Rectal smooth muscle tissue (tissue), 1 donor: Measurements from ENCODE around the gene BTBD19.
"Not testable (repeated sequence)": the region's sequence is repeated elsewhere in the genome, so short reads cannot be mapped to it uniquely, and the experiment has no call there.

Experiments
- H3K27ac ChIP-seq: one replicate; pipeline ENCODE4 v1.7.0; 2013; ENCODE audit warnings: low read depth, low read length, inconsistent platforms
- H3K27me3 ChIP-seq: one replicate; pipeline ENCODE4 v1.7.0; 2013; ENCODE audit warnings: low read length; ENCODE audit not compliant: control insufficient read depth, insufficient read depth
- H3K36me3 ChIP-seq: one replicate; pipeline ENCODE4 v1.7.0; 2013; ENCODE audit warnings: low read length; ENCODE audit not compliant: control insufficient read depth, insufficient read depth
- H3K4me1 ChIP-seq: one replicate; pipeline ENCODE4 v1.7.0; 2013; ENCODE audit warnings: low read length; ENCODE audit not compliant: control insufficient read depth, insufficient read depth
- H3K4me3 ChIP-seq: one replicate; pipeline ENCODE4 v1.7.0; 2013; ENCODE audit warnings: low read length
- H3K9ac ChIP-seq: one replicate; pipeline ENCODE4 v1.7.0; 2013; ENCODE audit warnings: low read length

BTBD19 gene

GRCh38 chr1:44806704-44807363 lies 1.5 kb upstream of the BTBD19 start, which contains the start of gene DYNLT4:
Gene DYNLT4, minus strand, starts transcription at chr1:44807351. Its CDS starts 683 bp downstream, at chr1:44806668.
- H3K27ac ChIP-seq: peak within 1 kb of the TSS; percentile 99
- peak within 1 kb of the TSS; percentile 48 for H3K4me3 ChIP-seq
- peak within 1 kb of the TSS; percentile 57 for H3K9ac ChIP-seq
- peaks cover 38% of the 10 kb centered on the region for H3K4me1 ChIP-seq
- no peaks in the 10 kb centered on the region for H3K27me3 ChIP-seq
- peaks cover 15% of the 10 kb centered on the region for H3K36me3 ChIP-seq

- Histone ChIP-seq H3K9ac (peak overlapping the region; percentile 57), H3K4me1 (peaks cover 36% of the 10 kb centered on the region), H3K27me3 (no peaks in the 10 kb centered on the region), H3K36me3 (peaks cover 10% of the 10 kb centered on the region), H3K4me3 (peak overlapping the region; percentile 48), H3K27ac (peak overlapping the region; percentile 99)
Observed at GRCh38 chr1:44807364-44808062, 810 bp upstream of the BTBD19 start.

GRCh38 chr1:44808938-44809917 lies 905 bp downstream of the BTBD19 start:
- Histone ChIP-seq H3K9ac (peak overlapping the region; percentile 6), H3K36me3 (peaks cover 4% of the 10 kb centered on the region), H3K4me1 (peaks cover 36% of the 10 kb centered on the region), H3K27ac (peak overlapping the region; percentile 99), H3K27me3 (no peaks in the 10 kb centered on the region), H3K4me3 (peak overlapping the region; percentile 14)

- Histone ChIP-seq H3K27ac (peak overlapping the region; percentile 99), H3K27me3 (no peaks in the 10 kb centered on the region), H3K4me1 (peaks cover 36% of the 10 kb centered on the region), H3K36me3 (no peaks in the 10 kb centered on the region), H3K9ac (no peak overlapping the region), H3K4me3 (peak overlapping the region; percentile 22)
Observed at GRCh38 chr1:44810101-44810761, 1.9 kb downstream of the BTBD19 start.

GRCh38 chr1:44810762-44811105 lies 2.4 kb downstream of the BTBD19 start:
- Histone ChIP-seq H3K27ac (peak overlapping the region; percentile 99), H3K4me1 (peaks cover 36% of the 10 kb centered on the region), H3K4me3 (peak overlapping the region; percentile 22)
- not testable (repeated sequence) for H3K27me3 ChIP-seq, H3K36me3 ChIP-seq, H3K9ac ChIP-seq

GRCh38 chr1:44811234-44811633 lies 2.9 kb downstream of the BTBD19 start:
- Histone ChIP-seq H3K27me3 (no peaks in the 10 kb centered on the region), H3K36me3 (no peaks in the 10 kb centered on the region), H3K27ac (no peak overlapping the region), H3K9ac (no peak overlapping the region), H3K4me3 (no peak overlapping the region), H3K4me1 (peaks cover 36% of the 10 kb centered on the region)

- Histone ChIP-seq H3K27me3 (no peaks in the 10 kb centered on the region), H3K4me3 (peak overlapping the region; percentile 90), H3K36me3 (no peaks in the 10 kb centered on the region), H3K27ac (peak overlapping the region; percentile 84), H3K9ac (peak overlapping the region; percentile 41), H3K4me1 (peaks cover 22% of the 10 kb centered on the region)
Observed at GRCh38 chr1:44812822-44813543, 4.7 kb downstream of the BTBD19 start.

- not testable (repeated sequence) for H3K9ac ChIP-seq, H3K36me3 ChIP-seq, H3K4me1 ChIP-seq, H3K27ac ChIP-seq, H3K4me3 ChIP-seq, H3K27me3 ChIP-seq
Observed at GRCh38 chr1:44815926-44816325, 7.6 kb downstream of the BTBD19 start.

- no peak overlapping the region for H3K4me3 ChIP-seq
- no peak overlapping the region for H3K9ac ChIP-seq
- H3K4me1 ChIP-seq: peaks cover 5% of the 10 kb centered on the region
- H3K36me3 ChIP-seq: no peaks in the 10 kb centered on the region
- no peaks in the 10 kb centered on the region for H3K27me3 ChIP-seq
- H3K27ac ChIP-seq: no peak overlapping the region
Observed at GRCh38 chr1:44817307-44817706, 9.0 kb downstream of the BTBD19 start.

- H3K36me3 ChIP-seq: no peaks in the 10 kb centered on the region
- no peak overlapping the region for H3K9ac ChIP-seq
- H3K4me1 ChIP-seq: peaks cover 5% of the 10 kb centered on the region
- no peak overlapping the region for H3K4me3 ChIP-seq
- no peak overlapping the region for H3K27ac ChIP-seq
- H3K27me3 ChIP-seq: no peaks in the 10 kb centered on the region
Observed at GRCh38 chr1:44817771-44818495, 9.6 kb downstream of the BTBD19 start.

GRCh38 chr1:44819196-44819607 lies 10.9 kb downstream of the BTBD19 start:
- Histone ChIP-seq H3K4me3 (peak overlapping the region; percentile 79), H3K4me1 (peaks cover 5% of the 10 kb centered on the region), H3K27me3 (no peaks in the 10 kb centered on the region), H3K36me3 (no peaks in the 10 kb centered on the region), H3K27ac (peak overlapping the region; percentile 100), H3K9ac (peak overlapping the region; percentile 7)
